ENCODE data around the gene ZYX.

ZYX gene

DNA sequence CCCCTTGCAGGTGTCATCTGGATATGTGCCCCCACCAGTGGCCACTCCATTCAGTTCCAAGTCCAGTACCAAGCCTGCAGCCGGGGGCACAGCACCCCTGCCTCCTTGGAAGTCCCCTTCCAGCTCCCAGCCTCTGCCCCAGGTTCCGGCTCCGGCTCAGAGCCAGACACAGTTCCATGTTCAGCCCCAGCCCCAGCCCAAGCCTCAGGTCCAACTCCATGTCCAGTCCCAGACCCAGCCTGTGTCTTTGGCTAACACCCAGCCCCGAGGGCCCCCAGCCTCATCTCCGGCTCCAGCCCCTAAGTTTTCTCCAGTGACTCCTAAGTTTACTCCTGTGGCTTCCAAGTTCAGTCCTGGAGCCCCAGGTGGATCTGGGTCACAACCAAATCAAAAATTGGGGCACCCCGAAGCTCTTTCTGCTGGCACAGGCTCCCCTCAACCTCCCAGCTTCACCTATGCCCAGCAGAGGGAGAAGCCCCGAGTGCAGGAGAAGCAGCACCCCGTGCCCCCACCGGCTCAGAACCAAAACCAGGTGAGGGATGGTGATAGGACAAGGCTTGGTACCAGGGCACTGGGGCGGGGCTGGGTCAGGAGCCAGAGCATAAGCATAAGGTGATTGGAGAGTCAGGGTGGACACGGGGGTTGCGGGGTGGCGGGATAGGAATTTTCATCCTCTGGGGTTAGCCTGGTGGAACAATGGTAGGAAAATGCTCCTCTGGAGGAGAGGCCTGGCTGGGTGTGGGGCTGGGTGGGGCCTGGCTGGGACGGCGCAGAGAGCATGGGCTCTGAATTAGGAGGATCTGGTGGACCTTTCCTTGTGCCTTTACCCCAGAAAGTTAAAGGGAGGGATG is 1.9 kb downstream of the ZYX start:
- Histone ChIP-seq H3K4me1 (ENCODE audit: control insufficient read depth, insufficient read depth, low read length) (peaks cover 28% of the 10 kb centered on the region), H3K36me3 (ENCODE audit: control insufficient read depth, insufficient read depth, low read length) (no peaks in the 10 kb centered on the region)

DNA sequence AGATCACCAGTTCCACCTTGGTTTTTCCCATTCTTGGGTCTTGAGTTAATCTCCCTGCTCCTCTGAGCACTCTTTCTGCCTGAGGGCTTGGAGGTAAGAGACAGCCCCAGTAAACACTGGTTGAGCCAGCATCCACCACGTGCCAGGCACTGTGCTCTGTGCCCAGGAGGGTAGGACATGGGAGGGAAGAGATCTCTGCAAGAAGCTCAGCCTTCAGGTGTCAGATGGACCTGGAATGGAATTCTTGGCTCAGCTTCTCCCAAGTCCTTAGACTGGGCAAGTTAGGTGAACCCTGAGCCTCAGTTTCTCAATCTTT is 2.5 kb downstream of the ZYX start:
- peaks cover 28% of the 10 kb centered on the region for H3K4me1 ChIP-seq (ENCODE audit: control insufficient read depth, insufficient read depth, low read length)
- H3K4me3 ChIP-seq (ENCODE audit: low read length), result no peak overlapping the region
- no peak overlapping the region for H3K9ac ChIP-seq (ENCODE audit: low read length)
- H3K36me3 ChIP-seq (ENCODE audit: control insufficient read depth, insufficient read depth, low read length), result no peaks in the 10 kb centered on the region
- H3K27me3 ChIP-seq (ENCODE audit: control insufficient read depth, insufficient read depth, low read length), result no peaks in the 10 kb centered on the region
- H3K9me3 ChIP-seq (ENCODE audit: control insufficient read depth, low read length), result no peaks in the 10 kb centered on the region

More for the DNA sequence above, 1.9 kb downstream of the ZYX start:
- Histone ChIP-seq H3K9ac (ENCODE audit: low read length) (peak overlapping the region; percentile 100), H3K9me3 (ENCODE audit: control insufficient read depth, low read length) (no peaks in the 10 kb centered on the region), H3K27me3 (ENCODE audit: control insufficient read depth, insufficient read depth, low read length) (no peaks in the 10 kb centered on the region), H3K4me3 (ENCODE audit: low read length) (peak overlapping the region; percentile 78)

DNA sequence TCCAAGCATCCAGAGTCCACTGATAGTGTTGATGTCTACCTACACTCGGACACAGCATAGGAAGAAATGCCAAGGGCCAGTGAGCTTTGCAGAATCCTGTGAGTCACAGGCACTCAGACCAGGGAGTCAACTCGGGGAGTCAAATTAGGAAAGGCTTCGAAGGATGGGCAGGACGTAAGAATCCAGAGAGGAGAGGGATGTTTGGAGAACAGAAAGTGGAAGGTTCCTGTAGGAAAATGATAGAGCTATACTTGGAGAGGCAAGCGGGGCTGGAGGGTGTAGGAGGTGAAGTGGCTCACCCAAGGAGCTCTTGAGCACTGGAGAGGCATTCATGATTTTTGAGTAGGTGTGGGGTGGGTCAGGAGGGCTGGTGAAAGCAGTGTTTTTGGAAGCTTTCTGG is 3.0 kb downstream of the ZYX start:
- Histone ChIP-seq H3K9ac (ENCODE audit: low read length) (no peak overlapping the region), H3K36me3 (ENCODE audit: control insufficient read depth, insufficient read depth, low read length) (no peaks in the 10 kb centered on the region), H3K27me3 (ENCODE audit: control insufficient read depth, insufficient read depth, low read length) (no peaks in the 10 kb centered on the region), H3K4me1 (ENCODE audit: control insufficient read depth, insufficient read depth, low read length) (peaks cover 28% of the 10 kb centered on the region), H3K9me3 (ENCODE audit: control insufficient read depth, low read length) (no peaks in the 10 kb centered on the region), H3K4me3 (ENCODE audit: low read length) (no peak overlapping the region)

DNA sequence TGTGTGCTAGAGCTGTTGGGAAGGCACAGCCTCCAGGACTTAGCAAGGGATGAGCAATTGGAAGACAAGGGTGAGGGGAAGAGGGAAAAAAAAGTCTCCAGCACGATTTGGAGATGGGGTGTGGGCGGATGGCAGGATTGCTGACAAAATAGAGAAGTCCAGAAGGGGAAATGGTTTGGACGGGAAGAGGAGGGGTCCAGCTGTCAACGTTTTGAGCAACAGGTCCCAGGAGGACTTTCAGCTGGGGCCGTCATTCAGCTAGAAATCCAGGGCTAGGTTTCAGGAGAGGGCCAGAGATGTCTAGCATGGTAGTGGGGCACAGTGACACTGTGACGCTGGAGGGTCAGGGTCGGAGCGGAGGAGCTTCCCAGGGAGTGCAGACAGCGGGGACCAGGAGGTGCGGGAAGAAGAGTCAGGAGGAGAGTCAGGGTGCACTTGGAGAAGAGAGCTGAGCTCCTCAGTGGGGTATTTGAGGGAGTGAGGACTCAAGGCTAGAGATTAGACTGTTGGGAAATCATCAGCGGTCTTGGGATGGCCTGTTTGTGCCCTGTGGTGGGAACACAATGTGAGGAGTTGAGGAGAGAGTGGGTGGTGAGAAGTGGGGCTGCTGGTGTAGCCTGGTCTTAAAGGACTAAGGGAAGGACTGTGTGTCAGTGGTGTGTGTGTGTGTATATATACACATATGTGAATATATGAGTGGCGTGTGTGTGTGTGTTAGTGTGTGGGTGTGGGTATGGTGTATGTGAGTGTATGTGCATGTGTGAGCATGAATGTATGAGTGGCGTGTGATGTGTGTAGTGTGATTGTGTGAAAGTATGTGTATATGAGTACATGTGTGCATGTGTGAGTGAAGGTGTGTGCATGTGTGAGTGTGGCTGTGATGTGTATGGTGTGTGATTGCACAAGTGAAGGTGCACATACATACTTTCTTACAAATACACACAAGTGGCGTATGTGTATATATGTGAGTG is 3.8 kb downstream of the ZYX start:
- no peaks in the 10 kb centered on the region for H3K36me3 ChIP-seq (ENCODE audit: control insufficient read depth, insufficient read depth, low read length)
- no peak overlapping the region for H3K9ac ChIP-seq (ENCODE audit: low read length)
- H3K27me3 ChIP-seq (ENCODE audit: control insufficient read depth, insufficient read depth, low read length), result no peaks in the 10 kb centered on the region
- peaks cover 21% of the 10 kb centered on the region for H3K4me1 ChIP-seq (ENCODE audit: control insufficient read depth, insufficient read depth, low read length)
- H3K4me3 ChIP-seq (ENCODE audit: low read length), result no peak overlapping the region
- no peaks in the 10 kb centered on the region for H3K9me3 ChIP-seq (ENCODE audit: control insufficient read depth, low read length)

DNA sequence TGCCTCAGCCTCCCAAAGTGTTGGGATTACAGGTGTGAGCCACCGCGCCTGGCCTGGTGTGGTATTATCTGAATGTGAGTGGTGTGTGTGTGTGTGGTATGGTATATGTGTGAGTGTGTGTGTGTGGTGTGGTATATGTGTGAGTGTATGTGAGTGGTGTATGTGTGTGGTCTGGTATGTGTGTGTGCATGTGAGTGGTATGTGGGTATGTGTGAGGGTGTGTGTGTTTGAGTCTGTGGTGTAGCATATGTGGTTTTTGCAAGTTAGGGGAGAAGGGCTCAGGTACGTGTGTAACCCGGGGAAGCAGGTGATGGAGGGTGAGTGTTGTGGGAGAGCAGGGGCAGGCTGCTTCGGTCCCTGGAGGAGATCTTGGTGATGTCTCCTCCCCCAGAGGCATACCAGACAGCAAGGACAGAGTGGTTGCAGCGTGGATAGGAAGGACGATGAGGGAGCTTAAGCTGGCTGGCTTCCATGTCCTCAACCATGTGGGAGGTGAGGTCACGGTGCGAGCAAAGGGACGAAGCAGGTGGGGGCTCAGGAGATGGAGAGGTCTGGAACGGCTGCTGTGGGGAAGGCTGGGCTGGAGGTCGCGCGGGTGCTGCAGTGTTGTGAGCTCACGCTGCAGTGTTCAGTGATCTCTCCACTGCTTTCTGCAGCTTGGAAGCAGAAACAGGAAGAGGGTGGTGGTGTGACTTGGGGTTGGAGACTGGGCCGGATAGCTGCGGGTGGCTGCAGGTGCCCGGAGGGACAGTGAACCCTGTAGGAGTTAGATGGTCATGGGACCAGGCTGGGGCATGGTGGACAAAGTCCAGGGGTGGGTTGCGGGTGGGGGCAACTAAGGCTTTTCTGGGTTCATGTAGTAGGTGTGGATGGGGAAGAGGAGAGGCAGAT is 5.0 kb downstream of the ZYX start:
- Histone ChIP-seq H3K36me3 (ENCODE audit: control insufficient read depth, insufficient read depth, low read length) (peaks cover under 1% of the 10 kb centered on the region), H3K4me3 (ENCODE audit: low read length) (no peak overlapping the region), H3K4me1 (ENCODE audit: control insufficient read depth, insufficient read depth, low read length) (peaks cover 20% of the 10 kb centered on the region), H3K9ac (ENCODE audit: low read length) (no peak overlapping the region), H3K27me3 (ENCODE audit: control insufficient read depth, insufficient read depth, low read length) (no peaks in the 10 kb centered on the region), H3K9me3 (ENCODE audit: control insufficient read depth, low read length) (no peaks in the 10 kb centered on the region)

DNA sequence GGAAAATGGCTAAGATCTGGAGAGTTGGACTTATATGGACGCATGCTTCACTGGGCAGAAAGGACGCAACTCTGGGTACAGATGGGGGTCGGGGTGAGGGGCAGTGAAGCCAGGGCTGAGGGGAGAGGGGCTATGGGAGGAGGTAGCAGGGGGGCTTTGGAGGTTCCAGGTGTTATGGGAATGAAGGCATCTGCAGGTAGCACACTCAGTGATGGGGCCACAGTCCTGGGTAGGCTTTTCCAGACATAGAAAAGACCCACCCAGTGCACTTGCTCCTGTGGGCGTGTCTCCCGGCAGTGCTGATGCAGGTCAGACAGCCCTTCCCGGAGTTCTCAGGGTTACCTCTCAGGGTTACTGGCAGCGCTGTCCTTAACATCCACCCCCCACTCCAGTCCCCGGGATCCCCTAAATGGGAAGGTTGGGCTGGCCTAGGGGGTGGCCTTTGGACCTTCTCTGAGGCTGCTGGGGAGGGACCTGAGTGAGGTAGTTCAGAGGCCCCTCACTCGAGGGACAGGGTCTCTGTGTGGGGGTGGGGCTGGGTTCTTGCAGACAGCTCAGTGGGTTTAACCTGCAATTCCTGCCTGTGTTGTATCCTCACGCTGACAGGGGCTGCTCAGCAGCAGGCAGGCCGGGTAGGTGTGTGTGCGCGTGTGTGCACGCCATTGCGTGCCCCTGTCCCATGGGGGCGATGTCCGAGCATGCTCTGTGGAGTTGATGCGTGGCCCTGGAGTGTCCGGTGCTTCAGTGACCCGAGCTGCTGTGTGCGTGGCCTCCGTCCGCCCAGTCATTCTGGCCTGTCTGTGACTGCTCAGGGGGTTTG is 6.2 kb downstream of the ZYX start:
- no peaks in the 10 kb centered on the region for H3K9me3 ChIP-seq (ENCODE audit: control insufficient read depth, low read length)
- no peak overlapping the region for H3K9ac ChIP-seq (ENCODE audit: low read length)
- peaks cover 8% of the 10 kb centered on the region for H3K36me3 ChIP-seq (ENCODE audit: control insufficient read depth, insufficient read depth, low read length)
- H3K4me1 ChIP-seq (ENCODE audit: control insufficient read depth, insufficient read depth, low read length), result peaks cover 29% of the 10 kb centered on the region
- no peaks in the 10 kb centered on the region for H3K27me3 ChIP-seq (ENCODE audit: control insufficient read depth, insufficient read depth, low read length)
- H3K4me3 ChIP-seq (ENCODE audit: low read length), result no peak overlapping the region

DNA sequence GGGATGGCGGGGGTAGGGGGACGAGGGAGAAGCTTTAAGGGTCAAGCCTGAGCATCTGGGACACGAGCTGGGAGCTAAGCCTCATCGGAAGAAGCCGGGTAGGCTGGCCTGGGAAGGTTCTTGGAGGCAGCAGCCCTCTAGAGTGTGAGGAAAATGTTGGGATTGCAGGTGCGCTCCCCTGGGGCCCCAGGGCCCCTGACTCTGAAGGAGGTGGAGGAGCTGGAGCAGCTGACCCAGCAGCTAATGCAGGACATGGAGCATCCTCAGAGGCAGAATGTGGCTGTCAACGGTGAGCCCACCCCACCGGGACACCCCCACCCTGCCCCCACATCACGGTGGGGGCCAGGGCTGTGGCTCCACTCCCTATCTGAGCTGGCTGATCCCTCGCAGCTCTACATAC is 6.9 kb downstream of the ZYX start:
- H3K9ac ChIP-seq (ENCODE audit: low read length), result no peak overlapping the region
- H3K36me3 ChIP-seq (ENCODE audit: control insufficient read depth, insufficient read depth, low read length), result peaks cover 8% of the 10 kb centered on the region
- no peak overlapping the region for H3K4me3 ChIP-seq (ENCODE audit: low read length)
- H3K9me3 ChIP-seq (ENCODE audit: control insufficient read depth, low read length), result no peaks in the 10 kb centered on the region
- no peaks in the 10 kb centered on the region for H3K27me3 ChIP-seq (ENCODE audit: control insufficient read depth, insufficient read depth, low read length)
- H3K4me1 ChIP-seq (ENCODE audit: control insufficient read depth, insufficient read depth, low read length), result peaks cover 24% of the 10 kb centered on the region

DNA sequence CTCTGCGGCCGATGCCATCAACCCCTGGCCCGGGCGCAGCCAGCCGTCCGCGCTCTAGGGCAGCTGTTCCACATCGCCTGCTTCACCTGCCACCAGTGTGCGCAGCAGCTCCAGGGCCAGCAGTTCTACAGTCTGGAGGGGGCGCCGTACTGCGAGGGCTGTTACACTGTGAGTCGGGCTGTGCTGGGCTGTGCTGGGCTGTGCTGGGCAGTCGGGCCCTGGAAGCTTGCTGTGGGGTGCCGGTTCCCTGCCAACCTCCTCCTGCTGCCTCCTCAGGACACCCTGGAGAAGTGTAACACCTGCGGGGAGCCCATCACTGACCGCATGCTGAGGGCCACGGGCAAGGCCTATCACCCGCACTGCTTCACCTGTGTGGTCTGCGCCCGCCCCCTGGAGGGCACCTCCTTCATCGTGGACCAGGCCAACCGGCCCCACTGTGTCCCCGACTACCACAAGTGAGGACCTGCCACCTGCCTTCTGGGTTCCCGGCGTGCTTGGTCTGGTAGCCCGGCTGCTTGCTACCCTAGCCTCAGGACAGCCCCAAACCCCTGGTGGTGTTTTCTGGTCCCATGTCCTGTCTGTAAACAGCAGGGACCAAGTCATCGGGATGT is 7.5 kb downstream of the ZYX start:
- Histone ChIP-seq H3K4me1 (ENCODE audit: control insufficient read depth, insufficient read depth, low read length) (peaks cover 24% of the 10 kb centered on the region), H3K36me3 (ENCODE audit: control insufficient read depth, insufficient read depth, low read length) (peaks cover 8% of the 10 kb centered on the region), H3K27me3 (ENCODE audit: control insufficient read depth, insufficient read depth, low read length) (no peaks in the 10 kb centered on the region), H3K9me3 (ENCODE audit: control insufficient read depth, low read length) (no peaks in the 10 kb centered on the region), H3K4me3 (ENCODE audit: low read length) (no peak overlapping the region), H3K9ac (ENCODE audit: low read length) (no peak overlapping the region)

DNA sequence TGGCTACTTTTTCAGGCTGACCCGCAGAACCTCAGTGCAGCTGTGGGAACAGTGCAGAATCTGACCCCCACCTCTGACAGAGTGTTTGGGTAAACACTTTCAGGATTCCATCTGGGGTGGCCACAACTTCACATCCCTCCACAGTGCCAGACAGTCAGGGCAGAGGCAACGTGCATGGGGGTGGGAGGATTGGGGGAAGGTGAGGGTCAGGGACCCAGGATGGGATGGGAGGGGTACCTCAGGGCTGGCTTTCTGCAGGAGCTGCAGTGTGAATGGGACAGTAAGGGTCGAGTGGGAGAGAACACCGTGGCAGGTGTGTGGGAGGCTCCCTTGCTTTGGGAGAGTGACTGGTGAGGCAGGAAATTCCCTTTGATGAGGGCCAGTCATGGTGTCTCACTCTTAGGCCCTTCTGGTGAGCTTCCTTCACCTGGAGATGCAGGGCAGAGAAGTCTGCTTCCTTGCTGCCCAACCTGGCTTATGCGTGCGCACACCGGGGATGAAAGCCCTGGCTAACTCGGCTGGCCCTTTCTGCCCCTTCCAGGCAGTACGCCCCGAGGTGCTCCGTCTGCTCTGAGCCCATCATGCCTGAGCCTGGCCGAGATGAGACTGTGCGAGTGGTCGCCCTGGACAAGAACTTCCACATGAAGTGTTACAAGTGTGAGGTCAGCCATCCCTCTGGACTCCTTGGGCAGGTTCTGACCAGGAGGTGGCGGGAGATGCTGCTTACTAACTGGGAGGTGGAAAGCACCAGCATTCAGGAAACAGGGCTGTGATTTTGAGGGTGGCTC is 8.4 kb downstream of the ZYX start:
- no peaks in the 10 kb centered on the region for H3K9me3 ChIP-seq (ENCODE audit: control insufficient read depth, low read length)
- H3K27me3 ChIP-seq (ENCODE audit: control insufficient read depth, insufficient read depth, low read length), result no peaks in the 10 kb centered on the region
- no peak overlapping the region for H3K9ac ChIP-seq (ENCODE audit: low read length)
- H3K4me1 ChIP-seq (ENCODE audit: control insufficient read depth, insufficient read depth, low read length), result peaks cover 24% of the 10 kb centered on the region
- H3K36me3 ChIP-seq (ENCODE audit: control insufficient read depth, insufficient read depth, low read length), result peaks cover 8% of the 10 kb centered on the region
- H3K4me3 ChIP-seq (ENCODE audit: low read length), result no peak overlapping the region

DNA sequence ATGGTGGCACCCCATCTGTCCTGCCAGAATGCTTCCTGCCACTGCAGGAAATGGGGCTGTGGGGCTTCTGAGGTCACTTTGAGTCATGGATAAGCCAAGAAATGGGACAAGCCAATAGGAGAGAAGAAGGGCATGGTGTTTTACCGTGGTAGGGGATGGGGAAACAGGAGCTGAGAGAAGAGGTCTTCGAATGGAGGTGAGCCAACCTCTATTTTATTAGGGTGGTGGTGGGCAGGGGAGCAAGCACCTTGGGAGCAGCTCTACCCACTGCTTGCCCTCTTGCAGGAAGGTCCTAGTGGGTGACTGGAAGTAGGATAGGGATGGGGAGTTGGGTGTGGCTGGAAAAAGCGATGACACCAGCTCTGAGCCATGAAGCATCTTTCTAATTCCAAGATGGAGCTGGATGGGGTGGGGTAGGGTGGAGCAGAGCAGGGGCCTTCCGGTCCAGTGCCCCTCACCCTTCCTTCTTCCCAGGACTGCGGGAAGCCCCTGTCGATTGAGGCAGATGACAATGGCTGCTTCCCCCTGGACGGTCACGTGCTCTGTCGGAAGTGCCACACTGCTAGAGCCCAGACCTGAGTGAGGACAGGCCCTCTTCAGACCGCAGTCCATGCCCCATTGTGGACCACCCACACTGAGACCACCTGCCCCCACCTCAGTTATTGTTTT is 9.1 kb downstream of the ZYX start:
- H3K9ac ChIP-seq (ENCODE audit: low read length), result no peak overlapping the region
- no peaks in the 10 kb centered on the region for H3K9me3 ChIP-seq (ENCODE audit: control insufficient read depth, low read length)
- no peak overlapping the region for H3K4me3 ChIP-seq (ENCODE audit: low read length)
- peaks cover 28% of the 10 kb centered on the region for H3K4me1 ChIP-seq (ENCODE audit: control insufficient read depth, insufficient read depth, low read length)
- peaks cover 8% of the 10 kb centered on the region for H3K36me3 ChIP-seq (ENCODE audit: control insufficient read depth, insufficient read depth, low read length)
- H3K27me3 ChIP-seq (ENCODE audit: control insufficient read depth, insufficient read depth, low read length), result no peaks in the 10 kb centered on the region

Measured in mucosa of stomach (tissue), 1 donor.